Activated CD8-positive, alpha-beta T cell treated with anti-CD3 and anti-CD28 coated beads, Interleukin-2, amount 10 ng/mL, durations not matched to agents 7 days and 5 days (primary cell): Measurements from ENCODE around the gene STAT3. TPM values are rescaled to one million over a fixed set of nuclear protein-coding genes. Genes with fewer than 3 reads are reported as not detected.
"Not testable (repeated sequence)": the region's sequence is repeated elsewhere in the genome, so short reads cannot be mapped to it uniquely, and the experiment has no call there.

Source experiments
- ATAC-seq: fragments of 150-1000 bp; cut with Tn5 transposase; one replicate; pipeline ENCODE4 v1.10.0; 2021; ENCODE audit warnings: moderate library complexity
- CTCF ChIA-PET: fragments of 350-600 bp; sonication (Branson Sonifier 250); formaldehyde crosslinking; loops from one replicate; lab custom pipeline; 2021; ENCODE audit warnings: antibody characterized with exemption; lab: Charles Lee
- POLR2A ChIA-PET: fragments of 350-600 bp; sonication (Branson Sonifier 250); formaldehyde crosslinking; loops from one replicate; lab custom pipeline; 2021; ENCODE audit warnings: antibody characterized with exemption; lab: Charles Lee
- DNase-seq: peaks from one replicate; pipeline ENCODE4 v3.0.0-alpha.2; 2020
- H3K27ac Mint-ChIP-seq: one replicate; pipeline ENCODE4 v1.8.0; 2021; ENCODE audit warnings: mild to moderate bottlenecking, mixed read lengths
- H3K27me3 Mint-ChIP-seq: one replicate; pipeline ENCODE4 v1.8.0; 2021; ENCODE audit warnings: low read depth, mixed read lengths
- H3K36me3 Mint-ChIP-seq: one replicate; pipeline ENCODE4 v1.8.0; 2021; ENCODE audit warnings: low read depth, mixed read lengths
- H3K4me1 Mint-ChIP-seq: one replicate; pipeline ENCODE4 v1.8.0; 2021; ENCODE audit warnings: low read depth, mixed read lengths
- H3K4me3 Mint-ChIP-seq: one replicate; pipeline ENCODE4 v1.8.0; 2021; ENCODE audit warnings: mild to moderate bottlenecking, mixed read lengths
- H3K9me3 Mint-ChIP-seq: one replicate; pipeline ENCODE4 v1.8.0; 2022; ENCODE audit warnings: mixed read lengths; ENCODE audit not compliant: insufficient read depth
- total RNA-seq, 2 experiments: library from RNA; stranded (reverse); gene quantifications; one replicate each; pipeline ENCODE4 v1.2.3, GENCODE V29; 2021

STAT3 gene
- total RNA-seq, 2 experiments from 2014 or later = 94.7 to 101 TPM

DNA sequence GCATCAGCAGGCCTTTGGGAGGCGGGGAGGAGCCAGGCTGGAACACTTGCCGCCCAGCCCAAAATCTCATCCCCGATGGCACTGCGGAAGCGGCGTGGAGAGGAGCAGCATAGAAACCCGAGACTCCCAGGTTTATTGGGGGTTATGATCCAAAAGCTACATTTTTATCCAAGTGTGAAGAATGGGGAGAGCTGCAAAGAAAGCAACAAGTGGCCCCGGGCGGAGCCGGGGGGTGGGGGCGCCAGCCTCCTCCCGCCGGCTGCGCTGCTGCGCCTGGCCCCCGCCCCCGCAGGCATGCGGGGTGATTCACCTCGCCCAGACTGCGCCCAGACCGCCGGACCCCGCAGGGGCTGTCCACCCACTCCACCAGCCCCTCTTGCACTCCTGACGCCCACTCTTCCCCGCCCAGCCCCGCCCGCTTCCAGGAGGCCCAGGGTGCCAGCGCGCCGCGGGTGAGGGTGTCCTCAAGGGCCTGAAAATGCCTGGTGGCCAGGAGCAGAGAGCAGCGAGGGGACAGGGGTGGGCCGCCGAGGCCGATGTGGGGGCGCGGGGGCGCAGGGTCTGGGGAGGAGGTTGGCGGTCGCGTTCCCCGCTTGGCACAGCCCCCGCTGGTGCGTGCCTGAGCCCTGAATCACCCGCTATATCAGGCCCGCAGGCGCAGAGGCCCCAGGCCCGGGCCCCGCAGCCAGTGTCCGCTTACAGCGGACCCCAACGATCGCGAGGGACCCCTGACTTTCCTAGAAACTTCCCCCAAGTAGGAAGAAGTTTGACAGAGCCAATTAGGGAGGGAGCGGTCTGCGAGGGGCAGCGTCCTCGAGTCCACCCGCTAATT is 33.5 kb upstream of the STAT3 start:
- peaks cover 48% of the 10 kb centered on the region for H3K27me3 Mint-ChIP-seq
- H3K27ac Mint-ChIP-seq = no peak overlapping the region
- ATAC-seq = peak; percentile 16
- H3K4me1 Mint-ChIP-seq = peaks cover 14% of the 10 kb centered on the region
- ChIA-PET POLR2A (interaction anchor here (1.4 kb wide), 1 partner anchor 99 kb away, joined by 3 read pairs; no protein-coding TSS in a partner anchor), CTCF (interaction anchor here (0.7 to 2.1 kb wide), 11 partner anchors 15 to 106 kb away, joined by 3 to 11 read pairs (median 5); no protein-coding TSS in a partner anchor)
- no peaks in the 10 kb centered on the region for H3K9me3 Mint-ChIP-seq
- peak overlapping the region; percentile 62 for H3K4me3 Mint-ChIP-seq
- no peaks in the 10 kb centered on the region for H3K36me3 Mint-ChIP-seq
- DNase-seq = no peak

DNA sequence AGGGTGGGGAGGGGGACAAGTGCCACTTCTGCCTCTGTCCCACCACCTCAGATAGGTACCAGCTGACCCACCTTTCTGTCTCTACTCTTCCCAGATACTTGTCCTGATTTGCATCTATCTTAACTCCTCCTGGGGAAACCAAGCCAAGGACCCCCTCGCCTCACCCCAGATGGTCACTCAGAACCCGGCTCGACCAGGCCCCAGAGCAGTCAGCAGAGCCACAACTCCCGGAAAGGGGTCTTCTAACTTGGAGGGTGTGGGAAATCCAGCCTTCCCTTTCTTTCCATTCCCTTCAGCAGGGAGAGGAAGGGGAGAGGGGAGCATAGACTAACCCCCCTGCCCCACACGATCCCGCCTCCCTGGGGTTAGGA is 32.9 kb upstream of the STAT3 start:
- Mint-ChIP-seq H3K27ac (no peak overlapping the region), H3K36me3 (no peaks in the 10 kb centered on the region), H3K27me3 (peaks cover 51% of the 10 kb centered on the region), H3K4me3 (peak overlapping the region; percentile 46), H3K4me1 (peaks cover 14% of the 10 kb centered on the region), H3K9me3 (no peaks in the 10 kb centered on the region)
- CTCF ChIA-PET = interaction anchor here (0.7 to 2.1 kb wide), 6 partner anchors 15 to 99 kb away, joined by 3 to 11 read pairs (median 3); no protein-coding TSS in a partner anchor
- POLR2A ChIA-PET = no interaction called here
- DNase-seq (no peak), ATAC-seq (no peak)

DNA sequence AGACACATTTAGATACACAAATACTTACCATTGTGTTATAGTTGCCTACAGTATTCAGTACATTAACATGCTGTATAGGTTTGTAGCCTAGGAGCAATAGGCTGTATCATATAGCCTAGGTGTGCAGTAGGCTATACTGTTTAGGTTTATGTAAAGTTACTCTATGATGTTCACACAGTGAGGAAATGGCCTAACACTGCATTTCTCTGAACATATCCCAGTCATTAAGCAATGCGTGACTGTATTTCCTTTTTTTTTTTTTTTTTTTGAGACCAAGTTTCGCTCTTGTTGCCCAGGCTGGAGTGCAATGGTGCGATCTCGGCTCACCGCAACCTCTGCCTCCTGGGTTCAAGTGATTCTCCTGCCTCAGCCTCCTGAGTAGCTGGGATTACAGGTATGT is 29.7 kb upstream of the STAT3 start:
- H3K27ac Mint-ChIP-seq, ATAC-seq, DNase-seq, H3K36me3 Mint-ChIP-seq, CTCF ChIA-PET, H3K9me3 Mint-ChIP-seq, H3K4me3 Mint-ChIP-seq, POLR2A ChIA-PET: not testable (repeated sequence)
- Mint-ChIP-seq H3K27me3 (peaks cover 36% of the 10 kb centered on the region), H3K4me1 (peaks cover 21% of the 10 kb centered on the region)

DNA sequence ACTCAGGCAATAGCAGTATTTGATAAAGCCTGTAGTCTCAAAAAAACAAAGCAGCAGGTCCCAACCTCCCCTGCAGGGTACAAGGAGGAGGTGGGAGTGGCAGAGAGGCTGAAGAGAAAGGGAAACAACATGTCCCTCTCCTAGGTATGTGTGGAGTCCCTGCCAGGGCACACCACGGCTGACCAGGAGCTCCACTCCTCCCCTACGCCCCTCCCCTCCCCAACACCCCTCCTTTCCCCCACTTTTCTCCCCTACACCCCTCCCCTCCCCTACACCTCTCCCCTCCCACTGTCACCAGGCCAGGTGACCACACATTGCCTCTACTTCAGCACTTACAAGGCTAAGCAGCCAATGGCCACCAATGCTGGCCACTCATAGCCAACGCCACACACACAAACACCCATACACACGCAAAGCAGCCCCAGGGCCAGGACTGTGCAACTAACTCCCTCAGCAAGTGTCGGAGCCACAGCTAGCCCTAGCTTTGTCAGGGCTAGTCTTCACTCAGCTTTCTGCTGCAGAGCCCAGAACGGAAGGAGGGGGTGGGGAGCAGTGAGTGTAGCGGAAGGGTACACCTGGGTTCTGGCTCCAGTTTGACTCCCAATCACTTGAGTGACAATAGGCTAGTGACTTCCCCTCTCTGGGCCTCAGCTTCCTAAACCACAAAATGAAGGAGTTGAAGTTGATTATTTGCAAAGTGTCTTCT is 26.6 kb upstream of the STAT3 start:
- POLR2A ChIA-PET = no interaction called here
- peaks cover 12% of the 10 kb centered on the region for H3K4me1 Mint-ChIP-seq
- H3K27me3 Mint-ChIP-seq = peaks cover 10% of the 10 kb centered on the region
- DNase-seq (peak; percentile 62), ATAC-seq (peak; percentile 69)
- no peak overlapping the region for H3K4me3 Mint-ChIP-seq
- peak overlapping the region; percentile 53 for H3K27ac Mint-ChIP-seq
- no peaks in the 10 kb centered on the region for H3K9me3 Mint-ChIP-seq
- CTCF ChIA-PET = interaction anchor here (0.5 to 3.3 kb wide), 12 partner anchors 9 to 121 kb away, joined by 3 to 20 read pairs (median 5); no protein-coding TSS in a partner anchor
- no peaks in the 10 kb centered on the region for H3K36me3 Mint-ChIP-seq

DNA sequence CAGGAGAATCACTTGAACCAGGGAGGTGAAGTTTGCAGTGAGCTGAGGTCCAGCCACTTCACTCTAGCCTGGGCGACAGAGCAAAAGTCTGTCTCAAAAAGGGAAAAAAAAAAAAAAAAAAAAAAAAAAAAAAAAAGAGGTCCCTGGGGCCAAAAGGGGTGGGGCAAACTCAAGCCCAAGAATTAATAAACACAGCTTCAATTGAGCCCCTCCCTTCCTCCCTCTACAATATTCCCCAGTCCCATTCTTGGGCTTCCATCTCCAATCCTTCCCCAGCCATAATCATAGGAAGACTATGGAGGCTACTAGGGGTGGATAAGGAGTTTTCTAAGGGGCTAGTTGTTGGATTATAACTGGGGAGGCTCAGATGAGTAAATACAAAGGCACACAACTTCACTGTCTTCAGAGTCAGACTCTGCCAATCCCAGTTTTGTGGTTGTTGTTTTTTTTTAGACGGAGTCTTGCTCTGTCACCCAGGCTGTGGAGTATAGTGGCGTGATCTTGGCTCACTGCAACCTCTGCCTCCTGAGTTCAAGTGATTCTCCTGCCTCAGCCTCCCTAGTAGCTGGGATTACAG is 25.3 kb upstream of the STAT3 start:
- Mint-ChIP-seq H3K27ac (no peak overlapping the region), H3K27me3 (peaks cover 5% of the 10 kb centered on the region), H3K36me3 (no peaks in the 10 kb centered on the region), H3K4me1 (peaks cover 12% of the 10 kb centered on the region), H3K4me3 (no peak overlapping the region), H3K9me3 (no peaks in the 10 kb centered on the region)
- ChIA-PET CTCF (interaction anchor here (1.4 to 3.3 kb wide), 5 partner anchors 7 to 114 kb away, joined by 4 to 20 read pairs (median 10); partner anchors contain the start of gene CAVIN1), POLR2A (interaction anchor here (0.6 kb wide), 1 partner anchor 107 kb away, joined by 3 read pairs; no protein-coding TSS in a partner anchor)
- DNase-seq (no peak), ATAC-seq (no peak)

DNA sequence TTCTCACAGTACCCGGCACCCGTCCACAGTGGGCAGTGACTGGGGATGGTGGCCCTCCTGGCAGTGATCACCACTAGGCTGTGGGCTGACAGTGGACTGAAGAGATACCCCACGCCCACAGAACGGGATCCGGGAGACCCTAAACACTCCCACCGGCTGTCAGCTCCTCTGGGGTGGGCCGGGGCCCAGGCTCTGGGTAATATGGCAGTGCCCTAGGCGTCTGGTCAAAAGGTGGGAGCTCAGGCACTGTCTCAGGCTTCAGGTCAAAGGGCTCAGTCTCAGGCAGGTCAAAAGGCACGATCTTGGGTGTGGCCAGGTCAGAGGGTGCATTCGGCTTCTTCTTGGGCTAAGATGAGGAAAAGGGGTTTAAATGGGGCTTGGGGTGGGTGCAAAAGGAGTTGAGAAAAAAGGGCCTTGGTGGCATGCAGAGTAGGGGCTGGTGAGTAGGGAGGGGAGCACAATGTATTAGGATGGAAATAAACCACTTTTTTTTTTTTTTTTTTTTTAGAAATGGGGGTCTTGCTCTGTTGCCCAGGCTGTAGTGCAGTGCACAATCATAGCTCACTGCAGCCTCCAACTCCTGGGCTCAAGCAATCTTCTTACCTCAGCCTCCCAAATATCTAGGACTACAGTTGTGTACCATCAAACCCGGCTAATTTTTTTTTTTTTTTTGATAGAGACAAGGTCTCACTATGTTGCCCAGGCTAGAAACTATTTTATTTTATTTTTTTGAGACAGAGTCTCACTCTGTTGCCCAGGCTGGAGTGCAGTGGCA is 23.9 kb upstream of the STAT3 start:
- ChIA-PET CTCF (interaction anchor here (0.8 to 17.8 kb wide), 5 partner anchors 9 to 115 kb away, joined by 3 to 666 read pairs (median 12); partner anchors contain the start of gene CAVIN1), POLR2A (no interaction called here)
- ATAC-seq = no peak
- Mint-ChIP-seq H3K27ac (no peak overlapping the region), H3K27me3 (peaks cover 5% of the 10 kb centered on the region), H3K36me3 (no peaks in the 10 kb centered on the region), H3K9me3 (no peaks in the 10 kb centered on the region), H3K4me1 (peaks cover 17% of the 10 kb centered on the region), H3K4me3 (no peak overlapping the region)
- DNase-seq = no peak

DNA sequence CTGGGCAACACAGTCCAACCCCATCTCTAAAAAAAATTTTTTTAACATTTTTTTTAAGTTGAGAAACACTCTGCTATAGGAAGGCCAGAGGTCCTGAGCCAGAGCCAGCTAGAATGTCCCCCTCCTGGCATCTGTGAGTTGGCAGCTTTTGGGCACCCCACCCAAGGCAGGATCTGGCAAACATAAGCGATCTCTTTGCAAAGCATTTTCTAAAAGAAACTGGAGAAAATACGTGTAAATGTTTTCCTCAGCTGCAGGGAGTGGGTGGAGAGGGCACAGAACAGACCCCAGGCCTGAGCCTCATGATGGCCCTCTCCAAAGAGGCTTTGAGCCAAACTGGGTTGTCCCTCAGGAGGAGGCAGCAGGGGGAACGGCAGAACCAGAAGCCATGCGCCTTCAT is 23.1 kb upstream of the STAT3 start:
- DNase-seq (no peak), ATAC-seq (no peak)
- H3K27ac Mint-ChIP-seq = no peak overlapping the region
- CTCF ChIA-PET = interaction anchor here (0.8 to 17.8 kb wide), 3 partner anchors 9 to 116 kb away, joined by 3 to 666 read pairs (median 12); no protein-coding TSS in a partner anchor
- peaks cover 20% of the 10 kb centered on the region for H3K4me1 Mint-ChIP-seq
- no peaks in the 10 kb centered on the region for H3K9me3 Mint-ChIP-seq
- H3K4me3 Mint-ChIP-seq = no peak overlapping the region
- peaks cover 3% of the 10 kb centered on the region for H3K27me3 Mint-ChIP-seq
- no peaks in the 10 kb centered on the region for H3K36me3 Mint-ChIP-seq
- POLR2A ChIA-PET = no interaction called here

DNA sequence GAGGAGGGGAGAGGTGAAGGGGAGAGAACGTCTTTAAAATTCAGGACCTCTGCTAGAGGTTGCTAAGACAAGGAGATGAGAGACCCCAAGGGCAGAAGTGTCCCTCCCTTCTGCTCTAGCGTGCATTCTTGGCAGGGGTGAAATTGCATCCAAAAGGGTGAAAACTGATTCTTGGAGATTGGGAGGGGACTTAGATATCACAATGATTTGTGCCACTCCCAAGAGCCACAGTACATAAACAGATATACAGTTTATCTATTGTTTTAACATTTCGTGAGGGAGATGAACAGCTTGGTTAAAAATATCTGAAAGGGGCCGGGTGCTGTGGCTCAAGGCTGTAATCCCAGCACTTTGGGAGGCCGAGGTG is 22.1 kb upstream of the STAT3 start:
- H3K4me3 Mint-ChIP-seq = no peak overlapping the region
- H3K27me3 Mint-ChIP-seq = no peaks in the 10 kb centered on the region
- H3K9me3 Mint-ChIP-seq = no peaks in the 10 kb centered on the region
- H3K27ac Mint-ChIP-seq = peak overlapping the region; percentile 21
- H3K36me3 Mint-ChIP-seq = no peaks in the 10 kb centered on the region
- ATAC-seq = no peak
- POLR2A ChIA-PET = interaction anchor here (1.0 kb wide), 1 partner anchor 130 kb away, joined by 3 read pairs; no protein-coding TSS in a partner anchor
- DNase-seq = no peak
- CTCF ChIA-PET = interaction anchor here (1.3 to 17.8 kb wide), 5 partner anchors 29 to 145 kb away, joined by 3 to 666 read pairs (median 12); no protein-coding TSS in a partner anchor
- H3K4me1 Mint-ChIP-seq = peaks cover 22% of the 10 kb centered on the region

DNA sequence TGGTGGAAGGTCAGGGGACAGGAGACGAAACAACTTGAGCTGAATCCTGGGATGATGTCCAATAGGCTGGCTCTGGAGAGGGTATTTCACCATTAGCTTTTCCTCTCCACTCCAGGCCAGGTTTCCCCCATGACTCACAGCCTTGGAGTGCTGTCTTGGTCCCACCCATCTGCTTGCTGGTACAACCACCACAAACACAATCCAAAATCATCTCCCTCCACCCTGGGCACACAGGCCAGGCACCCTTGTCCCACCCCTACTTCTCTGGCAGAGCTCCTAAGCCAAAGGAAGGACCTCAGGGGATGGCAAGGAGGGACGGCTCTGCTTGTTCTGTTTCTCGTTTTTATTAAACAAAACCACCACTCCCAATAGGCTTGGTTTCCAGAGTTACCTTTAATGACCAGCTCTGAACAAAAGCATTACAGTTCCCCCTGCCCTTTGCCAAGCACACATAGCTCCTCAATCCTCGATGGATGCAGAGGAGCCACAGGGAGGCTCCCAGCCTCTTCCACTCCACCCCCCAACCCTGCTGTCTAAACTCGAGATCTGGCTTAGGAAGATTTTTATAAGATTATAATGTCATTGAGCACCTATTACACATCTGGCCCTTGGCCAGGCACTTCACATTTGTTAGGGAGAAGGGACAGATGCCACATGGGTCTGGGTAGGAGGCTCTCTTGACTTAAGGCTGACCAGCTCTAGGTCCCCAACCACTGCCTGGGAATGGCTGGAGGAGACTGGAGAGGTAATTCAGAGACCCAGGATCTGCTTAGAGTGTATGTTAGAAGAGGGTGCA is 21.5 kb upstream of the STAT3 start:
- H3K36me3 Mint-ChIP-seq = no peaks in the 10 kb centered on the region
- H3K4me1 Mint-ChIP-seq = peaks cover 17% of the 10 kb centered on the region
- DNase-seq = no peak
- POLR2A ChIA-PET = interaction anchor here (1.0 kb wide), 1 partner anchor 130 kb away, joined by 3 read pairs; no protein-coding TSS in a partner anchor
- CTCF ChIA-PET = interaction anchor here (0.9 to 17.8 kb wide), 6 partner anchors 11 to 145 kb away, joined by 3 to 666 read pairs (median 8); no protein-coding TSS in a partner anchor
- no peak overlapping the region for H3K4me3 Mint-ChIP-seq
- no peak for ATAC-seq
- no peaks in the 10 kb centered on the region for H3K27me3 Mint-ChIP-seq
- peak overlapping the region; percentile 21 for H3K27ac Mint-ChIP-seq
- H3K9me3 Mint-ChIP-seq = no peaks in the 10 kb centered on the region

DNA sequence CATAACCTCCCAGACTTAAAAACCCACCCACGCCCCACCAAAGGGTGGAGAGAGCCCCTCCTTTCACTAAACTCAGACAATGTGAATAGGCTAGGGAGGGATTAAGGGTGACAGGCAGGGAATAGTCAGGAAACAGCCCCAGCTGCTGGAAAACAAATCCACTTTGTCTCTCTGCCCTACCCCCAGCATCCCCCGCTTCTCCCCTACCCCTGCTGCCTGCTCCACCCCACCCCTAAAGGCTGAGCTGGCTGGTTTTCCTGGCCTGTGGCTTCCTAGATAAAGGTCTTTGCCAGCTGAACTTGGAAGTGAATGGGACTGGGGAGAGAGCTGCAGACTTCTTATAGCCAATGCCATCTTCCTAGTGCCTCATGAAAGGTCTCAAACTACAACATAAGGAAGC is 19.8 kb upstream of the STAT3 start:
- peaks cover 15% of the 10 kb centered on the region for H3K4me1 Mint-ChIP-seq
- H3K4me3 Mint-ChIP-seq = no peak overlapping the region
- no peak for DNase-seq
- no peak overlapping the region for H3K27ac Mint-ChIP-seq
- no peaks in the 10 kb centered on the region for H3K27me3 Mint-ChIP-seq
- POLR2A ChIA-PET = no interaction called here
- CTCF ChIA-PET = interaction anchor here (1.0 to 17.8 kb wide), 8 partner anchors 7 to 160 kb away, joined by 3 to 666 read pairs (median 20); no protein-coding TSS in a partner anchor
- ATAC-seq = no peak
- no peaks in the 10 kb centered on the region for H3K9me3 Mint-ChIP-seq
- H3K36me3 Mint-ChIP-seq = no peaks in the 10 kb centered on the region
